B cell (primary cell): ENCODE results near the gene RECQL.

Experiments
- CTCF ChIP-seq: fragments of 200-600 bp; IDR thresholded peaks from one replicate; pipeline ENCODE4 v1.8.0; 2022; ENCODE audit warnings: antibody characterized with exemption, mild to moderate bottlenecking
- EZH2 ChIP-seq: IDR thresholded peaks from 2 replicates; pipeline ENCODE4 v1.6.1; 2012; ENCODE audit warnings: borderline replicate concordance, low read depth, mild to moderate bottlenecking, moderate library complexity, low read length; ENCODE audit not compliant: insufficient read depth, poor library complexity, severe bottlenecking

DNA sequence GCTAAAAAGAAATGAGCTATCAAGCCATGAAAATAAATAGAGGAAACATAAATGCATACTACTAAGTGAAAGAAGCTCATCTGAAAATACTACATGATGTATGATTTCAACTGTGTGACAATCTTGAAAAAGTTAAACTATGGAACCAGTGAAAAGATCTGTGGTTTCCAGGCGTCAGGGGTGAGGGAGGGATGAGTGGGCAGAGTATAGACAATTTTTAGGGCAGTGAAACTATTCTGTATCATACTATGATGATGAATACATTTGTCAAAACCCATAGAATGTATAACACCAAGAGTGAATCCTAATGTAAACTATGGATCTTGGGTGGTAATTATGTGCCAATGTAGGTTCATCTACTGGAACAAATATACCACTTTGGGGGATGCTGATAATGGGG is 46.0 kb upstream of the RECQL start:
- TF ChIP-seq EZH2 = no peak
- no peak for TF ChIP-seq CTCF
